CD14-positive monocyte (primary cell): Measurements from ENCODE around the gene MTHFR. TPM values are rescaled to one million over a fixed set of nuclear protein-coding genes. Genes with fewer than 3 reads are reported as not detected.

ENCODE experiments used
- DNase-seq, 3 donors: peaks; one replicate each; pipeline ENCODE4 v3.0.0-alpha.2; 2011 to 2022
- H2AFZ ChIP-seq: 2 replicates; pipeline ENCODE4 v1.6.0; 2012; ENCODE audit warnings: mild to moderate bottlenecking, low read depth, low read length, inconsistent platforms; ENCODE audit not compliant: insufficient read depth, poor library complexity, severe bottlenecking
- H3K27ac ChIP-seq, 2 donors: 1 replicate in 1 of 2; 2 replicates in 1 of 2; pipeline ENCODE4 v1.5.1; 2012 to 2013; ENCODE audit warnings: low read length in 2 of 2, control low read depth in 1 of 2, inconsistent platforms in 1 of 2, low read depth in 1 of 2, mild to moderate bottlenecking in 1 of 2
- H3K27me3 ChIP-seq, 2 donors: one replicate each; pipeline versions ENCODE4 v1.6.0 to v1.6.1; 2011 to 2013; ENCODE audit warnings: low read length in 2 of 2; ENCODE audit not compliant: control insufficient read depth in 2 of 2, insufficient read depth in 2 of 2
- H3K36me3 ChIP-seq, 2 donors: replicated peaks in 1 of 2; 1 replicate in 1 of 2; 2 replicates in 1 of 2; pipeline versions ENCODE4 v1.5.1 to v1.6.1; 2012 to 2013; ENCODE audit warnings: low read length in 2 of 2, control low read depth in 1 of 2, inconsistent platforms in 1 of 2, mild to moderate bottlenecking in 1 of 2; ENCODE audit not compliant: insufficient read depth in 2 of 2, control insufficient read depth in 1 of 2
- H3K4me1 ChIP-seq, 2 donors: 1 replicate in 1 of 2; 2 replicates in 1 of 2; pipeline versions ENCODE4 v1.5.1 to v1.6.1; 2012 to 2013; ENCODE audit warnings: low read length in 2 of 2, control low read depth in 1 of 2, inconsistent platforms in 1 of 2, mild to moderate bottlenecking in 1 of 2, moderate library complexity in 1 of 2; ENCODE audit not compliant: insufficient read depth in 2 of 2, control insufficient read depth in 1 of 2
- H3K4me2 ChIP-seq: replicated peaks from 2 replicates; pipeline ENCODE3; 2012; ENCODE audit warnings: low read length, moderate library complexity, mild to moderate bottlenecking; ENCODE audit not compliant: poor library complexity, severe bottlenecking; ENCODE audit errors: extremely low read depth
- H3K4me3 ChIP-seq, 3 experiments: fragments of 200-600 bp in 1 of 3; sonication (generic) in 1 of 3; replicated peaks in 1 of 3; 1 replicate in 2 of 3; 2 replicates in 1 of 3; pipeline ENCODE4 v1.5.1; 2011 to 2013; ENCODE audit warnings: low read length in 3 of 3, mild to moderate bottlenecking in 3 of 3, control low read depth in 2 of 3, low read depth in 2 of 3, inconsistent platforms in 1 of 3, moderate library complexity in 1 of 3
- H3K79me2 ChIP-seq: 2 replicates; pipeline ENCODE4 v1.6.0; 2012; ENCODE audit warnings: mild to moderate bottlenecking, control low read depth, inconsistent platforms, low read length, moderate library complexity; ENCODE audit not compliant: insufficient read depth
- H3K9ac ChIP-seq: 2 replicates; pipeline ENCODE4 v1.6.0; 2017; ENCODE audit warnings: low read length, mild to moderate bottlenecking; ENCODE audit not compliant: insufficient read depth, poor library complexity, severe bottlenecking
- H3K9me3 ChIP-seq, 2 donors: replicated peaks in 1 of 2; 1 replicate in 1 of 2; 2 replicates in 1 of 2; pipeline versions ENCODE4 v1.5.1 to v1.6.1; 2012 to 2013; ENCODE audit warnings: low read length in 2 of 2, control low read depth in 1 of 2; ENCODE audit not compliant: control insufficient read depth in 1 of 2, insufficient read depth in 1 of 2
- H4K20me1 ChIP-seq: 2 replicates; pipeline ENCODE4 v1.6.0; 2012; ENCODE audit warnings: mild to moderate bottlenecking, low read length, control low read depth, moderate library complexity; ENCODE audit not compliant: insufficient read depth
- H3K27ac Mint-ChIP-seq, 7 donors: one replicate each; pipeline ENCODE4 v1.8.0; 2020; ENCODE audit warnings: mild to moderate bottlenecking in 7 of 7, mixed read lengths in 7 of 7, moderate library complexity in 6 of 7, inconsistent platforms in 2 of 7
- H3K27me3 Mint-ChIP-seq, 3 donors: one replicate each; pipeline ENCODE4 v1.8.0; 2021 to 2022; ENCODE audit warnings: low read depth in 3 of 3, mild to moderate bottlenecking in 3 of 3, mixed read lengths in 3 of 3, moderate library complexity in 3 of 3, inconsistent platforms in 1 of 3
- H3K36me3 Mint-ChIP-seq, 2 donors: one replicate each; pipeline ENCODE4 v1.8.0; 2020; ENCODE audit warnings: mixed read lengths in 2 of 2, inconsistent platforms in 1 of 2, mild to moderate bottlenecking in 1 of 2
- H3K4me1 Mint-ChIP-seq: one replicate; pipeline ENCODE4 v1.8.0; 2020; ENCODE audit warnings: mild to moderate bottlenecking, mixed read lengths
- H3K4me3 Mint-ChIP-seq, 2 donors: one replicate each; pipeline ENCODE4 v1.8.0; 2020; ENCODE audit warnings: mild to moderate bottlenecking in 2 of 2, mixed read lengths in 2 of 2, moderate library complexity in 1 of 2
- H3K9me3 Mint-ChIP-seq, 7 donors: one replicate each; pipeline ENCODE4 v1.8.0; 2020 to 2022; ENCODE audit warnings: mixed read lengths in 7 of 7, mild to moderate bottlenecking in 6 of 7, moderate library complexity in 6 of 7, inconsistent platforms in 2 of 7
- WGBS: methylation state at CpG from one replicate; pipeline ENCODE4 v1.1.5; 2013; ENCODE audit warnings: missing lambda C conversion rate; ENCODE audit not compliant: insufficient coverage; 5-methylcytosine and 5-hydroxymethylcytosine counted together
- intact Hi-C, 2 donors: fragments of 100-400 bp; cut with micrococcal nuclease; formaldehyde crosslinking; loops; one replicate each; pipeline versions ENCODE4 v1.15.0 to v1.15.1; 2023
- polyA plus RNA-seq, 3 donors: library from polyadenylated mRNA; depleted of rRNA in 1 of 3; unstranded in 2 of 3; stranded (reverse) in 1 of 3; fragments of 300-500 nt in 2 of 3; fragments of >200 nt in 1 of 3; fragmentation: Illumina TruSeq in 2 of 3; gene quantifications; 1 replicate in 2 of 3; 2 replicates in 1 of 3; pipeline ENCODE4 v1.2.3, GENCODE V29; 2012 to 2021
- TF ChIP-seq, protein P1 (sequence below): fragments of 200-600 bp; IDR thresholded peaks from one replicate; pipeline ENCODE4 v1.8.0; 2022; ENCODE audit warnings: antibody characterized with exemption, mild to moderate bottlenecking

Gene MTHFR
- polyA plus RNA-seq, 3 donors: 4.5 to 41.9 (median 8.5) TPM

- H3K4me3 ChIP-seq: no peak overlapping the region
- WGBS: 100% methylated on average over 1 of the region's 4 CpGs
- H3K4me3 Mint-ChIP-seq: peak overlapping the region in 1 of 2 donors; percentile 16
- no peak overlapping the region for H3K27ac Mint-ChIP-seq
- no peaks in the 10 kb centered on the region for H3K36me3 ChIP-seq
- no peak overlapping the region for H3K27ac ChIP-seq
- peaks cover 0 to 20% of the 10 kb centered on the region in 2 donors for H3K27me3 ChIP-seq
- H3K36me3 Mint-ChIP-seq: peaks cover 0 to 1% of the 10 kb centered on the region in 2 donors
- peaks cover 7% of the 10 kb centered on the region for H3K4me1 Mint-ChIP-seq
- no peak overlapping the region for H3K4me2 ChIP-seq
- H3K9me3 ChIP-seq: no peaks in the 10 kb centered on the region
- no peaks in the 10 kb centered on the region for H3K79me2 ChIP-seq
- H2AFZ ChIP-seq: no peak overlapping the region
- peaks cover 19 to 45% (median 20%) of the 10 kb centered on the region in 3 donors for H3K27me3 Mint-ChIP-seq
- DNase-seq: no peak
- H3K4me1 ChIP-seq: peaks cover 5 to 7% of the 10 kb centered on the region in 2 donors
- H4K20me1 ChIP-seq: no peaks in the 10 kb centered on the region
- H3K9me3 Mint-ChIP-seq: peaks cover 0 to 2% (median 0%) of the 10 kb centered on the region in 7 donors
- intact Hi-C loops: no loop called here
- H3K9ac ChIP-seq: no peak overlapping the region
- TF ChIP-seq, protein P1, sequence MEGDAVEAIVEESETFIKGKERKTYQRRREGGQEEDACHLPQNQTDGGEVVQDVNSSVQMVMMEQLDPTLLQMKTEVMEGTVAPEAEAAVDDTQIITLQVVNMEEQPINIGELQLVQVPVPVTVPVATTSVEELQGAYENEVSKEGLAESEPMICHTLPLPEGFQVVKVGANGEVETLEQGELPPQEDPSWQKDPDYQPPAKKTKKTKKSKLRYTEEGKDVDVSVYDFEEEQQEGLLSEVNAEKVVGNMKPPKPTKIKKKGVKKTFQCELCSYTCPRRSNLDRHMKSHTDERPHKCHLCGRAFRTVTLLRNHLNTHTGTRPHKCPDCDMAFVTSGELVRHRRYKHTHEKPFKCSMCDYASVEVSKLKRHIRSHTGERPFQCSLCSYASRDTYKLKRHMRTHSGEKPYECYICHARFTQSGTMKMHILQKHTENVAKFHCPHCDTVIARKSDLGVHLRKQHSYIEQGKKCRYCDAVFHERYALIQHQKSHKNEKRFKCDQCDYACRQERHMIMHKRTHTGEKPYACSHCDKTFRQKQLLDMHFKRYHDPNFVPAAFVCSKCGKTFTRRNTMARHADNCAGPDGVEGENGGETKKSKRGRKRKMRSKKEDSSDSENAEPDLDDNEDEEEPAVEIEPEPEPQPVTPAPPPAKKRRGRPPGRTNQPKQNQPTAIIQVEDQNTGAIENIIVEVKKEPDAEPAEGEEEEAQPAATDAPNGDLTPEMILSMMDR: no peak
Measured at GRCh38 chr1:11759791-11760190, 46.0 kb downstream of the MTHFR start.

DNA sequence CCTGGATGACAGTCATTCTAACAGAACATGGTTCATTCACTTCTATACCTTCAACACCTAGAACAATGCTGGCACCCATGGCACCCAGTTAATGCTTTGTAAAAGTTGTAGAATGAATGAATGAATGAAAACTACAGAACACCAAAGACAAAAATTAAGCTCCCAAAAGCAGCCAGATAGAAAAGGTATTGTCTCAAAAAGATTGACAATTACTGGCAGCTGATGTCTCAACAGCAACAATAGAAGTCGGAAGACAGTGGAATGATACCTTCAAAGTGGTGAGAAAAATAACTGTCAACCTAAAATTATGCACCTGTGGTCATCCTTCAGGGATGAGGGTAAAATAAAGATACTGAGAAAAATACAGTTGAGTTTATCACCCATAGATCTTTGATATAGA, 48.7 kb downstream of the MTHFR start:
- H3K4me1 Mint-ChIP-seq: peaks cover 10% of the 10 kb centered on the region
- intact Hi-C loops: no loop called here
- Histone ChIP-seq H3K4me2 (no peak overlapping the region), H3K36me3 (no peaks in the 10 kb centered on the region), H2AFZ (no peak overlapping the region), H3K9me3 (no peaks in the 10 kb centered on the region), H4K20me1 (peaks cover 6% of the 10 kb centered on the region), H3K9ac (no peak overlapping the region), H3K4me1 (peaks cover 3 to 4% of the 10 kb centered on the region in 2 donors), H3K79me2 (no peaks in the 10 kb centered on the region), H3K27ac (no peak overlapping the region), H3K4me3 (no peak overlapping the region), H3K27me3 (peaks cover 0 to 11% of the 10 kb centered on the region in 2 donors)
- no peak overlapping the region for H3K27ac Mint-ChIP-seq
- H3K4me3 Mint-ChIP-seq: no peak overlapping the region
- H3K9me3 Mint-ChIP-seq: no peaks in the 10 kb centered on the region
- DNase-seq: no peak
- TF ChIP-seq, protein P1: no peak
- peaks cover 0 to 1% of the 10 kb centered on the region in 2 donors for H3K36me3 Mint-ChIP-seq
- no CpG with 5 or more reads among the region's 1 CpG for WGBS
- peaks cover 12 to 32% (median 13%) of the 10 kb centered on the region in 3 donors for H3K27me3 Mint-ChIP-seq
